ENCODE results near the gene SIK2.

Gene SIK2

GRCh38 chr11:111737444-111738210, 135.4 kb downstream of the SIK2 start:
- intact Hi-C loops (cut with DNase I): loop anchor here (10.0 kb wide), 1 partner anchor 103 kb away; no protein-coding TSS in a partner anchor
- DNase-seq: peak in 3 of 10 donors; percentile 46 to 90 (median 67)

GRCh38 chr11:111739299-111739698, 137.1 kb downstream of the SIK2 start:
- DNase-seq: no peak
- intact Hi-C loops (cut with DNase I): loop anchor here (10.0 kb wide), 1 partner anchor 104 kb away; no protein-coding TSS in a partner anchor

DNA sequence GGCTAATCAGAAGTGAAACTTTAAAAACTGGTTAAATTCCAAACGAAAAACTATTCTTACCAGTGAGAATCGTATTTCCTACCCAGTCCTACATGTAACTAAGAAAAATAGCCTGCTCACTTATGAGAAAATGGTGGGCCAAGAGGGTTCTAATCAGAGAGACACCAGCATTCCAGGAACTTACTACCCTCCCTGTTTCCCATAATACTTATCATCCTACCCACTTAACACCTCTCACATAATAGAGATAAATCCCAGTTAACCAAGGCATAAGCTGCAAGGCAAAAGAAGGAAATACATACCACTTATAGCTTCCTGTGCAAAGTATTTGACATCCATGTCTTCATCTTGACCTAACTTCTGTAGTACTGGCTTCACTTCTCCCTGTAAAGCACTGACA, 139.5 kb downstream of the SIK2 start:
- intact Hi-C loops (cut with DNase I): no loop called here
- no peak for DNase-seq

- intact Hi-C loops (cut with DNase I): no loop called here
- DNase-seq: no peak
Observed at GRCh38 chr11:111743700-111744099, 141.5 kb downstream of the SIK2 start.

DNA sequence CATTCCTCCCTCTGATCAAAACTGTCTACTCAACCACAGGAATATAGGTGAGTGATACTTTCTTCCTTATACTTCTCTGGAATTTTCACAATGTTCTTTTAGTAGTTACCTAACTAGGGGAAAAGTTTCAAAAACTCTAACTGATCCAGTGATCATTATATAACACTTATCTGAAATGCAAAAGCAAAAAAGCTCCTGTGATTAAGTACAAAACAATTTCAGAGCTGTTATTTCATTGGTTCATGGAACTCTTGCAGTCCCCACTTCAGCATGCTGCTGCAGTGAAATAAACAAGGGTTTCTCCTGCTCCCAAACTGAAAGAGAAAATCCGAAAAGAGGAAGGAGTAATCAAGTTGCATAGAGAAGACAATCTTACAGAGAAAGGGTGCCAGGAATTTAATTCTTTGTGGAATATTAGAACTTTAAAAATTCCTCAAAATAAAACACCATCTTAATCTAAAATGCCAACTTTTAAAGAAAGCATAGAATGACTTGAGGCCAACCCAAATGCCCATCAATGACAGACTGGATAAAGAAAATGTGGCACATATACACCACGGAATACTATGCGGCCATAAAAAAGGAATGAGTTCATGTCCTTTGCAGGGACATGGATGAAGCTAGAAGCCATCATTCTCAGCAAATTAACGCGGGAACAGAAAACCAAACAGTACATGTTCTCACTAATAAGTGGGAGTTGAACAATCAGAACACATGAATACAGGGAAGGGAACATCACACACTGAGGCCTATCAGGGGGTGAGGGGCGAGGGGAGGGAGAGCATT, 143.7 kb downstream of the SIK2 start:
- intact Hi-C loops (cut with DNase I): no loop called here
- DNase-seq: no peak

- intact Hi-C loops (cut with DNase I): no loop called here
- DNase-seq: no peak
Observed at GRCh38 chr11:111748035-111748804, 146.0 kb downstream of the SIK2 start.

DNA sequence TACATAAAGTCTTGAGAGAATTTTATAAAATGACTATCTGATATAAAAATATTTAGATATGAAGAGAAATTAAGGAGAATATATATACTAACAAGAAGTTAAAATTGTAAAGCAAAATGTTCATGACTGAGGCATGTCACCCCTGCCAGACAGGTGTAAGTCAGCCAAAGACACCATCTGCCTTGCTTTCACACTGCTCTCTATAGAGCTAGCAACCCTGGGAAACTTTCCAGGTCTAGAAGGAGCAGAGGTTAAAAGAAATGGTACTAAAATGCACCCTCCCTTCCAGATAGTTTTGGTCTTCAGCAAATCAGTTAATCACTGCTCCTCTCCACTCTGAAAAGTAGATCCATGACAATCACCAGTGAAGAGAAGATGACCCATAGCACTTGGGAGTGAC, 147.4 kb downstream of the SIK2 start:
- no peak for DNase-seq
- intact Hi-C loops (cut with DNase I): no loop called here

GRCh38 chr11:111756097-111756496, 153.8 kb downstream of the SIK2 start:
- intact Hi-C loops (cut with DNase I): no loop called here
- DNase-seq: no peak

- no peak for DNase-seq
- intact Hi-C loops (cut with DNase I): no loop called here
Observed at GRCh38 chr11:111759376-111759775, 157.1 kb downstream of the SIK2 start.

DNA sequence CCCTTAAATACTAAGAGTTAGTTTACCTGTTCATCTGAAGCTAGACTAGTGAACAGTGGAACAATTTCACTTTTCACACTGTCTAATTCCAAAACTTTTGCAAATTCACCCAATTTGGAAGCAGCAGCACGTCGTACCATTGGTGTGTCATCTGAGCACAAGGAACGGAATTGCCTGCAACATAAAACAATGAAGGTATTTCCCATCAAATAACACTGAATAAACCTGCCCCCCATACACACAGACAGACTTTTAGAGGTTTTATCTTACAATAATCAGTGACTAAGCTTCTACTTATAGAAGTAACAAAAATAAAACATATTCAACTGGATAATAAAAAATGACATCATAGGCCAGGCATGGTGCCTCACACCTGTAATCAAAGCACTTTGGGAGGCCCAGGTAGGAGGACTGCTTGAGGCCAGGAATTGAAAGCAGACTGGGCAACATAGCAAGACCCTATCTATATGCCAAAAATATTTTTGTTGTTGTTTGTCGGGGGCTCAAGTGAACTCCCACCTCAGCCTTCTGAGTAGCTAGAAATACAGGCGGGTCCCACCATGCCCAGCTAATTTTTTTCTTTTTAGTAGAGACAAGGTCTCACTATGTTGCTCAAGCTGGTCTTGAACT, 157.6 kb downstream of the SIK2 start:
- intact Hi-C loops (cut with DNase I): no loop called here
- DNase-seq: no peak

DNA sequence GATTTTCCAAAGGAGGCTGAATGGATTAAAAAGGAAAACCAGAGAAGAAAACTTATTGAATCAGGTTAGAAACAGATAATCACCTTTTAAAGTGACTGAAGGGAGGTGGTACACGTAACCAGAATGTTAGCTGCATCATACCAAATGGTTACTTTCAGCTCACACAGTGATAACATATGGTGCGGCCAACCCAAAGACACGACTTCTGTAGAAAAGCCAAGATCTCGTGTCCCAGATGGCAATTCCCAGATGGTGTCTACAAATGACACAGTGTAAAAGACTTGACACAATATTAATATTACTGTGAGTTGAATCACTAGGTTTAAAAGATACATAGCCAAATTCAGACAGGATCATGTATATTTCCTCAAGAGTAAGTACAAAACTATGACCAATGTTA, 158.8 kb downstream of the SIK2 start:
- intact Hi-C loops (cut with DNase I): no loop called here

DNA sequence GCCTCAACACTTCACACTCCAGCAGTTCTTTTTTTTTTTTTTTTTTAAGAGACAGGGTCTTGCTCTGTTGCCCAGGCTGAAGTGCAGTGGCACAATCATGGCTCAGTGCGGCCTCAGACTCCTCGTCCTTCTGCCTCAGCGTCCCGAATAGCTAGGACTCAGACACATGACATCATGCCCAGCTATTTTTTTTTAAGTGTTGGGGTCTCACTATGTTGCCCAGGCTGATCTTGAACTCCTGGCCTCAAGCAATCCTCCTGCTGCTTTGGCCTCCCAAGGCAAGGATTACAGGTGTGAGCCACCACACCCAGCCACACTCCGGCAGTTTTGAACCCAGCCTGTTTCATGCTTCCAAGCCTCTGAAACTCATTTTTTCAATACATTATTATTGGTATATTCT, 160.3 kb downstream of the SIK2 start:
- intact Hi-C loops (cut with DNase I): no loop called here
- no peak for DNase-seq

More for the DNA sequence above, 158.8 kb downstream of the SIK2 start:
- no peak for DNase-seq

- intact Hi-C loops (cut with DNase I): no loop called here
- DNase-seq: peak in 2 of 10 donors; percentile 24 to 37
Observed at GRCh38 chr11:111762981-111763643, 160.9 kb downstream of the SIK2 start.

GRCh38 chr11:111764621-111765020, 162.4 kb downstream of the SIK2 start:
- DNase-seq: no peak
- intact Hi-C loops (cut with DNase I): no loop called here

GRCh38 chr11:111765320-111765983, 163.2 kb downstream of the SIK2 start:
- intact Hi-C loops (cut with DNase I): no loop called here
- DNase-seq: peak in 4 of 10 donors; percentile 14 to 75 (median 42)

DNA sequence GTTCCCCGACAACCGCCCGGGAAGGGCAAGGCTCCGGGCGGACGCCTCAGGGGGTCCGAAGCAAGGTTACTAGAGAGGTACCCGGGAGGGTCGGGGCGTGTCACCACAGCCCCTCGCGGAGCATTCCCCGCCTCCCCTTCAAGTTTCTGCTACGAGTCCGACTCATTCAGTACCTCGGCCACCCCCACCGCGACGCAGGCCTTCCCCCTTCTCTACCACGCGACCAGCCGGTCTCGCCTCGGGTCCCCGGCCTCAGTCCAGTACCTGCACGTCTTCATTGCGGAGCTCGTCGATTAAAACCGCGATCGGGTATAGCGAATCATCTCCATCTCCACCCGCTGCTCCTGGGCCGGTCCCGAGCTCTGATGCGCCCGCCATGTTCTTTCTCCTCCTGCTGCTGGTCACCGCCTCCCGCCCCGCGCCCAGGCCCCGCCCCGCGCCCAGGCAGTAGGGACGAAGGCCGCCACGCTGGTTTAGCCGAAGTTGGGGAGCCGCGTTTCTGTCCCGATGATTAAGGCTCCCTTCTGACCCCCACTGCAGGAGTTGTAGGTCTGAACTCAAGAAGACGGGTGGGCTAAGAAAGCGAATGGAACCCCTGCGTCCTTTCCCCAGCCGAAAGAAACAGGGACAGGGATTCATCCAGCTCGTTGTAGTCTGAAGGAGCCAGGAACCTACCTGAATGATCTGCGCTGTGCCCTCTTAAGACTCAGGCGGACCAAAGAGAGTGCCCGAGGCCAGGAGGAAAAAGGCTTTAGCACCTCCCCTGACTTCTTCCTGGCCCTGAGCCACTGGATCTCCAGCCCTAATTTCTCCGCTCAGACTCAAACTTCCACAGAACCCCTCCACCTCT, 164.0 kb downstream of the SIK2 start, which contains the start of gene PPP2R1B:
TSS of gene PPP2R1B (minus strand) at position 406 of the 850 bp plus-strand sequence. CDS start at position 378, 28 bp downstream.
- peak; percentile 67 to 97 (median 82) for DNase-seq
- intact Hi-C loops (cut with DNase I): loop anchor here (1.0 kb wide), 1 partner anchor 164 kb away; the partner anchor contains the start of gene SIK2

DNA sequence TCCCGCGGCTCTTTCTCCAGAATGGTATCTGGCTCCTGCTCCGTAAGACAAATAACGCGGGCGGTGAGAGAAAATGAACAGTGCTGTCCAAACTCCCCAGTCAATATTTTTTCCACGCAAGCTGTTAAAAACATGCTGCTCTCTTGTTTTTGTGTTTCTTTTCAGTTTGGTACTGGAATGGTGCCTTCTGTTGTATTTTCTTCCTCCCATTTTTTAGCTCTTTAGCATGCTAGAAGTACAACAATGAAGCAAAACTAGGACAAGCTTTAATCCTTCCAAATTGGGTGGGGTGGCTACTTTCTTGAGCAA, 164.5 kb downstream of the SIK2 start:
- intact Hi-C loops (cut with DNase I): loop anchor here (1.0 kb wide), 1 partner anchor 164 kb away; the partner anchor contains the start of gene SIK2
- no peak for DNase-seq

GRCh38 chr11:111770581-111771134, 168.4 kb downstream of the SIK2 start:
- intact Hi-C loops (cut with DNase I): no loop called here
- no peak for DNase-seq

Measured in posterior cingulate gyrus (tissue), 11 donors.